T-helper 9 cell (primary cell): ENCODE data around the gene BRCA2.

ENCODE experiments used
- DNase-seq: peaks from one replicate; pipeline ENCODE4 v3.0.0-alpha.2; 2020

The BRCA2 gene

DNA sequence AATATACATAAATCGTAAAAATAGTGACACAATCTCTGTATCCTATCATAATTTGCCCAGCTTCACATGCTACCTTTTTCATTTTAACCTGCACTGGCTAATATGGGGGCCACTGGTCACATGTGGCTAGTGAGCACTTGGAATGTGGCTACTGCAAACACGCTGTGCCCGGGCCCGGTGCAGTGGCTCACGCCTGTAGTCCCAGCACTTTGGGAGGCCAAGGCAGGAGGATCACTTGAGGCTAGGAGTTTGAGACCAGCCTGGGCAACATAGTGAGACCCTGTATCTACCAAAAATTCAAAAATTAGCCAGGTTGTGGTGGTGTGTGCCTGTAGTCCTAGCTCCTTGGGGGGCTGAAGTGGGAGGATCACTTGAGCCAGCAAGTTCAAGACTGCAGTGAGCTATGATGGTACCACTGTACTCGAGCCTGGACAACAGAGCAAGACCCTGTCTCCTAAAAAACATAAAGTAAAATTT lies 114.2 kb downstream of the BRCA2 start:
- DNase-seq, result no peak

DNA sequence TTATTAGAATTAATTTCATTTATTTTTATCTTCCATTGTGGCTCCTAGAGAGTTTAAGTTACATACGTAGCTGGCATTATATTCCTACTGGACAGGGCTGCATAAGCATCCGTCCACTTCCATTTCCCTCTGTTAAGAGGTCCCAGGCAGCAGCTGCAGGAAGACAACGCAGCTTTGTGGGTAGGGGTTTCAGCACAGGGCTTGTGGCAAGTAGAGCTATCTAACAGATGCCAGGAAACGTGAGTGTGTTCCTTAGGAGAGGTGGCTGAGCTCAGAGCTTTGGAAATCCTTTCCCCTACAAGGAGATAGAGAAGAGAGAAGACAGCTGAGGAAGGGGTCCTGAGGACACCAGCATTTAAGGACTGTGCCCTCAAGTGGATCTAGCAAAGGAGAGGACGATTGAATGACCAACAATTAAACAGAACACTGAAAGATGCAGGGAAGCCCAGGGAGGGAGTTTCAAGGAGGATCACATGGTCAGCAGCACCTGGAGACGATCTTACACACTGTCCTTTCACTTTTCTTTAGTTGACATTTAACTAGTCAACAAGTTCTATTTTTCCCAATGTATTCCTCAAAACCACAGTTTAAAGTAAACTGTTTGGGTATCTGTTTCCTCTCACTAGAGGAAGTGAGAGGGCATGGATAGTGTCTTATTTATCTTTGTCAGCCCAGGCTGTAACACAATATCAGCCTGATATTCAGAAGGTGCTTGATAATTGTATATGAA lies 114.9 kb downstream of the BRCA2 start:
- DNase-seq, result no peak

DNA sequence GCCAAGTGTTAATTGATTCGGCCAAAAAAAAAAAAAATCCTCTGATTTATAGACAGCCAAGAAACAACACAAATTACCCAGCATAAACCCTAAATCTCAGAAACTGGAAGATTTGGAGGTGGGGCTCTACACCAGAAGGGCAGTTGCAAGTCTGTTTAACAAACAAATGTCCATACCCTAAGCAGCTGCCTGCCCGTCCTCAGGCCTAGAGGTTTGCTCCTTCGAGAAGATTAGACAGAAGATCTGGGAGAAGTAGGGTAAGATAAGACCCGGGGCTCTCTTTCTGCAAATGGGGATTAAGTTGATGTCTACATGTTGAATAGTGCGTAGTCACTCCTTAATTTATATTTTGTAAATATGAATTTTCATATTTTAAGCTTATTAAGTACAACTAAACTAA lies 116.1 kb downstream of the BRCA2 start:
- no peak for DNase-seq

DNA sequence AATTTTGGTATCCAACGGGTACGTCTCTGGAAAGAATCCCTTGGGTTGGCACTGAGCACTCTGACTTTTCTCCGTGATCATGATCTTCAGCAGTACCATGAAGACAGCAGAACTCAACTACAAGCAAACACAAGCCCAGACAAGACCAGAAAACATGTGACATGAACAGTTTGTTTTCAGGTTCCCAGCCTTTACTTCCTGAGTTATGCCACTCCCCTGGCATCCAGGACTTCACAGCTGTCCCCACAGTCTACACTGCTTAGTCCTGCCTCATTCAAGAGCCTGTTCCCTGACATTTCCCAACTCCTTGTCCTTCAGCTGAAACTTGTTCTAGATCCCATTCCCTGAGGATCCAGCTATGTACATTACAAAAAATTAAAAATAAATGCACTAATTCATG lies 117.5 kb downstream of the BRCA2 start:
- no peak for DNase-seq

DNA sequence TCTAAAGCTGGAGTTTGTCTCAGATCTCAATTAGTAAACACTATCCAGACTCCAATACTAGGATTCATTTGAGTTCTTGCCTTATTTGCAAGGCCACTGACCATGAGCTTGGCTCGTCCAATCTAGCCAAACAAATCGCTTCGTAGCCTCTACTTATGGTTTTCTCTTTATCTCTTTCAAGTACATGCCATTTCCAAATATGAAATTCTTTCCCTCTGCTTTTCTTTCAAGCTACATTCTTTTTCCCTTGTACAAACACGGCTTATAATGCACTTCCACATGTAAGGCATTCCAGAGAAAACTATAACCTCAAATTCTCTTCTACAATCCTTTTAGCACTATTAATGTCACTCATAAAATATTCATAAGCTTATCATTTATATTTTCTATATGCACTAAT lies 123.6 kb downstream of the BRCA2 start:
- no peak for DNase-seq

DNA sequence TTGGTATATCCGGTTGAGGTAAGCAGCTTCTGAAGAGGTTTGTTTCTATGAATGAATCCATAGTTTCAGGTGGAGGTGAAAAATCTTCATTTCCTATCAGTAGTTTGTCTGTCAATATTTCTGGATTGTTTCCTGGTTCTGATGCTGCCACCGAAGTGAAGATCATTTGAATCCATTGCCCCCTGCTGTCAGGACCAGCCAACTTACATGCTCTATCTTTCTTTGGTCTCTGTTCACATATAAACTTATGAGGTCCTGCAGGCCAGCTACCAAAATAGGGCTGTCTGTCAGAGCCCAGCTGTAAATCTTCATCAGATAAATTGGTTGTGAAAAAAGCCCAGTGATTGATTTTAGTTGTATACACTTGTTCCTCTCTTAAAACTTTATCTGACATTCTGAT lies 127.8 kb downstream of the BRCA2 start:
- no peak for DNase-seq

DNA sequence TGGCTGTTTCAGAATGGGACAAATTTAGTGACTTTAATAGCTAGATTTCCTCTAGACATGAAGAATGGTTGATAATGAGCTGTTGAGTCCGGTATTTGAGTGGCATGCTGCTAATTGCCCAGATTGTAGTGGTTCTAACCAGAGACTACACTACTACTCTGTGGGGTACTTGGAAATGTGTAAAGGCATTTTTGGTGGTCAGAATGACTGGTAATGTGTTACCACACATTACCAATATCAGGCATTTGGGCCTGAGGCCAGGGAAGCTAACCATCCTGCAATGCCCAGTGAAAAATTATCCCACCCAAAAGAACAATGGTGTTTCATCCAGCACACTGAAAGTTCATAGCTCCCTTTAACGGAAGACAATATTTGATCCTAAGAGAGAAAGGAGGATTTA lies 130.2 kb downstream of the BRCA2 start:
- no peak for DNase-seq

DNA sequence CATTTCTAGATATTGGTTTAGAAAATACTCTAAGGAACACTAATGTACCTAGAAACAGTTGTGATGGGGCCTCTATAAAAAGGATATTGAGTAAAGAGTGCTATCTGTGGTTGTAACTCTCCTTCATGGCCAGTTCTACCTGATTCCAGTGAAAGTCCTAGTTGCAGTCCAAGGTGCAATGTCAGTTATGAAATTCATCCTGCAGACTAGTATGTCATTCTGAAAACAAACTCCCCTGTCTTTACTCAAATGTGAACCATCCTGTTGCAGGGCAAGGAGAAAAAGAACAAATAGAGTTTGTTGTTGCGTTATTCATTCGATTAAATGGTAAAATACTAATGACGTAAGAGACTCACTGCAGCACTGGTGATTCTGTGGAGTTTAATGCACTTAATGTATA lies 130.9 kb downstream of the BRCA2 start:
- no peak for DNase-seq

DNA sequence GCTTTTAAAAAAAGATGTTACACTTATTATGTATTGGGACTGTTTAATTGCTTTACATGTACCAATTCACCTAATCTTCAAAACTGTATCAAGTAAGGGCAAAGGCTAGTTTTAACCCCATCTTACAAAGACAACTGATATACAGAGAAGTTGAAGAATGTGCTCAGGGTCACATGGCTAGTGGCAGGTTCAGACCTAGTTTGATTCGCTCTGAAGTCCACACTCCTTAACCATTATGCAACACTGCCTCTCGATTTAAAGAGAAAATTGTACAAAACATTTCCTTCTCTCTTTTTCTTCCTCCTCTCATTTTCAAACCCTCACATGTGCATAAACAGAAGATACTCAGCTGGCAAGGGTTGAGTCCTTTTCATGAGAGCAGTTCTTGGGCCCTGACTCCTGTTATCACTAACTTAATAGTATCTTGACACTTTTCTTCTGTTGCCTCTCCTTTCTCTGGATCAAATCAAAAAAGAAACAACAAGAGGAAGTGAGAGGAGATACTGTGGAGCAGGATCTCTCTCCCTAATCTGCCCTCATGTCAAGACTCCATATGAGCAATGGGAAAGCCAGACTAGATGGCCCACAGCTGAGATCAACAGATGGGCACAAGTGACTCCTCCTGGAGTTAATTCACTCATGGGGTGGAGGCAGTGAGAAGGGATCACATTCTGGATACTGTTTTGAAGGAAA lies 131.6 kb downstream of the BRCA2 start:
- no peak for DNase-seq

DNA sequence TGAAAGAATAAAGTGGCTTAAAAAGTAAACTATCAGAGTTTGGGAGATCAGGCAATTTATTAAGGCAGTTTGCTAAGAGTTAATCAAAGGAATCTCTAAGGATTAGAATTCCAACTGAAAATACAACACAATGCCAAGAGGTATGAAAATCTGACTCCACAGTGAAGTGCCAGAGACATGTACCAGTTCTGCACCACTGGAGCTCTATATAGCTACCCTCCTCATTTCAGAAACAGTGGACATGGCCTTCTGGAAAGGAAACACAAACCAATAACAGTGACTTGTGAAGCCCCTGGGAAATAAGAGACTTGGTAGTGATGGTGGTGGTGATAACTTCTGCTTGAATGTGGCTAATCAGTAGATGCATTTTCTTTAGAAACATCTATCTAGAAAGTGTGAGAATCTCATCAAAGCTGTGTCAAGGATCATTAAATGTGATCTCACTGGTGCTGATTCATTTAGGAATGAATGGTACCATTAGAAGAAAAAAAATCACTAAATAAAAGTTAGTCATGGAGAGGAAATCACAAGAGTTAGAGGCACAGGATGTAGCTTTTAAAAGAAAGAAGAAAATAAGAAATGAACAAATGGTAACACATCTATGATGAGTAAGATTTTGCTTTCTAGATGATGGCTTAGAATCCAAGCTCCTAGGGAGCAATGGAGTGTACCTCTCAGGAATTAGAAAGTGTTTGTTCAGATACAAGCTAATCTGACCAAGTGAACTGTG lies 132.8 kb downstream of the BRCA2 start:
- no peak for DNase-seq

DNA sequence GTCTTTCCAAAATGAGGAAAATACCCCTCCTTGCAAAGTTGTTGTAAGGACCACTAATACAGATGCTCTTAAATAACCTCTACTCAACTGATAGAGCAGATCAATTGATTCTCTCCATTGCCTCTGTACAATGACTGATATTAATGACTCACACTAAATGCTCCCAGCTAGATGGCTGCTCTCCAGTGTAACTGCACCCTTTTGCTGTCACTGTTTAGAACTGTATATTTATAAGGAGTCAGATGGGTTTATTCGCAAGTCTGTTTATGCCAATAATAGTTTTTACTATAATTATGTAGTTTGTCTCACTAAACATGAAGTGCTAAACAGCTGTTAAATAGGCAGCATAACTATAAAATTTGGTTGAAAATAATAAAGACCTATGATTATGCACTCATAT lies 133.7 kb downstream of the BRCA2 start:
- no peak for DNase-seq
